ENCODE measurements around the gene CDH13.

The CDH13 gene

DNA sequence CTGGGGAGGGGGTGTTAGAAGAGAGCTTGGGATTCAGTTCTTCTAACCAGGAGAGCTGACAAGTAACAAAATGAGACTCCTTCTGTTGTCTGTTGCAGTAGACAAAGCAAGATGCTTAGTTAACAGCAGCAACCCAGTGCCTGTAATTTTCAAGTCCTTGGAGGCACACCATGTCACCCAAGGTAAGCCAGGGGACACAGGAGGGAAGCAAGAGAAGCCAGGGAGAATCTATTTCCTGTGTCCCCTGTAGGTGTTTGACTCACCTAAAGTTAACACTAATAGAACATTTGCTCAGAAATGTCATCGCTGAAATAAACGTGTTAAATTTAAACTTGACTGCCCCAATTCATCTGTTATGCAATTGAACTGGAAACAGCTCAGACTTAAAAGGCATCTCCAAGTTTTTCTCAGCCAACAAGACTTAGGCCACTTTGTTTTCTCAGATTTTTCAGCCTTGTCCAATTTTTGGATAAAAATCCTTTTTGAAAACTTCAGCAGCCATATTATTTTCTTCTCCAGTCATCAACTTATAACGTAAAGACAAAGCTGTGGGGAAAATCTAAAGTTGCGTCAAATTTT lies 257.6 kb downstream of the CDH13 start:
- H3K27me3 Mint-ChIP-seq (ENCODE audit: low read depth, poor library complexity), result peaks cover 5% of the 10 kb centered on the region
- no peak overlapping the region for H3K27ac Mint-ChIP-seq
- DNase-seq, result no peak
- TF ChIP-seq, protein P1, sequence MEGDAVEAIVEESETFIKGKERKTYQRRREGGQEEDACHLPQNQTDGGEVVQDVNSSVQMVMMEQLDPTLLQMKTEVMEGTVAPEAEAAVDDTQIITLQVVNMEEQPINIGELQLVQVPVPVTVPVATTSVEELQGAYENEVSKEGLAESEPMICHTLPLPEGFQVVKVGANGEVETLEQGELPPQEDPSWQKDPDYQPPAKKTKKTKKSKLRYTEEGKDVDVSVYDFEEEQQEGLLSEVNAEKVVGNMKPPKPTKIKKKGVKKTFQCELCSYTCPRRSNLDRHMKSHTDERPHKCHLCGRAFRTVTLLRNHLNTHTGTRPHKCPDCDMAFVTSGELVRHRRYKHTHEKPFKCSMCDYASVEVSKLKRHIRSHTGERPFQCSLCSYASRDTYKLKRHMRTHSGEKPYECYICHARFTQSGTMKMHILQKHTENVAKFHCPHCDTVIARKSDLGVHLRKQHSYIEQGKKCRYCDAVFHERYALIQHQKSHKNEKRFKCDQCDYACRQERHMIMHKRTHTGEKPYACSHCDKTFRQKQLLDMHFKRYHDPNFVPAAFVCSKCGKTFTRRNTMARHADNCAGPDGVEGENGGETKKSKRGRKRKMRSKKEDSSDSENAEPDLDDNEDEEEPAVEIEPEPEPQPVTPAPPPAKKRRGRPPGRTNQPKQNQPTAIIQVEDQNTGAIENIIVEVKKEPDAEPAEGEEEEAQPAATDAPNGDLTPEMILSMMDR (IDR thresholded peaks at IDR 0.05), result no peak
- no peaks in the 10 kb centered on the region for H3K36me3 Mint-ChIP-seq (ENCODE audit: low read depth)
- no peaks in the 10 kb centered on the region for H3K9me3 Mint-ChIP-seq
- no peak overlapping the region for H3K4me3 Mint-ChIP-seq
- H3K4me1 Mint-ChIP-seq, result peaks cover 47% of the 10 kb centered on the region

DNA sequence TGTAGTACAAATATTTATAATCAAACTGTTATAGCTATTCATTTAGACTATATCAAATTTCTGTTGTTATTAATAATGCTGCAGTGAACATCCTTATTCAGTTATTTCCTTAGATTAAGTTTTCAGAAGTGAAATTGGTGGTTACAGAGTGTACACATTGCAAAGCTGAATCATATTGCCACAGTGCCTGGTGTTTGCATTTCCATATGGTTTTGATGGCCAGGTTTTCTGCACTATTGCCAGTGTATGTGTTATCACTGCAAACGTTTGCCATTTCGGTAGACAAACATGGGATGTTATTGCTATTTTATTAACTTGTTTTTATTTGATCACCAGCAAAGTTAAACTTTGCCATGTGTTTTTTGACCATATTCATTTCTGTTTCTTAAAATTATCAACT lies 259.4 kb downstream of the CDH13 start:
- H3K4me1 Mint-ChIP-seq, result peaks cover 64% of the 10 kb centered on the region

DNA sequence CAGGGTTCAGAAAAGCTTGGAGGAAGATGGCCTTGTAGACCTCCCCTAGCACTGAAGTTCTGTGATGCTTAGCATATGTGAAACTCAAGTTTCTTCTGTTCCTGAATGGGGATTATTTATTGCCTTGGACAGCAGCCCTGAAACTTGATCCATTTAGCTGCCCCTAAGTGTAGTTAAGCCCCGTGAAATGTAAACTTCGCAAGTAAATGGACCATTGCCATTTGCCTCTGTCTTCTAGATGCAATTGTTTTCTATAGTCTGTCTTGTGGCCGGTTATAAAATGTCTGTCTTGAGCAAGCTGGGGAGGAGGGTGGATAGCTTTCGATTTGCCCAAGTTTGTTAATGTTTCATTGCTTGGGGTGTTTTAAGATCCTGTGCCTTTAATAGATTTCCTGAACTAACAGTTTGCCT lies 261.8 kb downstream of the CDH13 start:
- Mint-ChIP-seq H3K4me1 (peaks cover 67% of the 10 kb centered on the region), H3K27me3 (ENCODE audit: low read depth, poor library complexity) (peaks cover 3% of the 10 kb centered on the region)

More for the DNA sequence above, 259.4 kb downstream of the CDH13 start:
- Mint-ChIP-seq H3K9me3 (no peaks in the 10 kb centered on the region), H3K36me3 (ENCODE audit: low read depth) (no peaks in the 10 kb centered on the region), H3K4me3 (no peak overlapping the region), H3K27me3 (ENCODE audit: low read depth, poor library complexity) (peaks cover 5% of the 10 kb centered on the region), H3K27ac (no peak overlapping the region)
- DNase-seq, result no peak
- TF ChIP-seq, protein P1 (IDR thresholded peaks at IDR 0.05), result no peak

DNA sequence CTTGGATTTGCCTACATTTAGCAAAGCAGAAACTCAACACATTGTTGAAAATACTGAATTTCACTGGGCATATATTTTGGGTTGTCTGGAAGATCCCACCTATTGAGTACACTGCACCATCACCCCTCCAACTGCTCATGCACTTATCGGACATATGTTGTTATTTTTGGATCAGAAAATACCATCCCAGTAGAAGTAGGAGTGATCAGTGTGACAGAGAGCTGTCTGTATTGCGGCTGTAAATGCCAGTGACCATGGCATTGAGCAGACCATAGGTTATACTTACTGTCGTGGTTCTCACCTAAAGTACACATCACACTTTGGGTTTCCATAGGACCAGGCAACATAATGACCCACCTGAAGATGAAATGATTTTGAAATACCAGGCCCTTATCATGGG lies 264.7 kb downstream of the CDH13 start:
- TF ChIP-seq, protein P1 (IDR thresholded peaks at IDR 0.05), result no peak

More for the DNA sequence above, 261.8 kb downstream of the CDH13 start:
- TF ChIP-seq, protein P1 (IDR thresholded peaks at IDR 0.05), result no peak
- Mint-ChIP-seq H3K27ac (peak overlapping the region; percentile 88), H3K36me3 (ENCODE audit: low read depth) (no peaks in the 10 kb centered on the region), H3K4me3 (peak overlapping the region; percentile 6), H3K9me3 (no peaks in the 10 kb centered on the region)
- DNase-seq, result peak; percentile 44

DNA sequence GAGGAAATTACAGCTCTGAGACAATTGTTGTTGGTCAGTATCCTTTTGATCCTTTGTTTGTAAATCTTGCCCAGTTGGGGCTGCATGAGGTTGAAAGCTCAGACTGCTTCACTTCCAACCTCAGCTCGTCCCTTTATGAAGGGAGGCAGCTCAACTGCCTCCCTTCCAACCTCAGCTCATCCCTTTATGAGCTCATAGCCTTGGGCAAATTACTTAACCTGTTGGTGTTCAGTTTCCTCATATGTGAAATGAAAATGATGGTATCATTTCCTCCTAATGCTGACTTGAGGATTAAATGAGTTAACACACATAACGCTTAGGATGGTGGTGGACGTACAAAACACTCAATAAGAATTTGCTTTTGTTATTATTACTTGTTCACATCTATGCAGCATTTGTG lies 265.1 kb downstream of the CDH13 start:
- peaks cover 5% of the 10 kb centered on the region for H3K27me3 Mint-ChIP-seq (ENCODE audit: low read depth, poor library complexity)
- no peaks in the 10 kb centered on the region for H3K36me3 Mint-ChIP-seq (ENCODE audit: low read depth)
- TF ChIP-seq, protein P1 (IDR thresholded peaks at IDR 0.05), result no peak
- no peak overlapping the region for H3K4me3 Mint-ChIP-seq
- H3K9me3 Mint-ChIP-seq, result no peaks in the 10 kb centered on the region
- peaks cover 69% of the 10 kb centered on the region for H3K4me1 Mint-ChIP-seq
- no peak for DNase-seq
- no peak overlapping the region for H3K27ac Mint-ChIP-seq

More for the DNA sequence above, 264.7 kb downstream of the CDH13 start:
- no peaks in the 10 kb centered on the region for H3K36me3 Mint-ChIP-seq (ENCODE audit: low read depth)
- H3K27ac Mint-ChIP-seq, result no peak overlapping the region
- H3K4me3 Mint-ChIP-seq, result no peak overlapping the region
- no peak for DNase-seq
- H3K4me1 Mint-ChIP-seq, result peaks cover 73% of the 10 kb centered on the region
- no peaks in the 10 kb centered on the region for H3K9me3 Mint-ChIP-seq
- H3K27me3 Mint-ChIP-seq (ENCODE audit: low read depth, poor library complexity), result peaks cover 5% of the 10 kb centered on the region

DNA sequence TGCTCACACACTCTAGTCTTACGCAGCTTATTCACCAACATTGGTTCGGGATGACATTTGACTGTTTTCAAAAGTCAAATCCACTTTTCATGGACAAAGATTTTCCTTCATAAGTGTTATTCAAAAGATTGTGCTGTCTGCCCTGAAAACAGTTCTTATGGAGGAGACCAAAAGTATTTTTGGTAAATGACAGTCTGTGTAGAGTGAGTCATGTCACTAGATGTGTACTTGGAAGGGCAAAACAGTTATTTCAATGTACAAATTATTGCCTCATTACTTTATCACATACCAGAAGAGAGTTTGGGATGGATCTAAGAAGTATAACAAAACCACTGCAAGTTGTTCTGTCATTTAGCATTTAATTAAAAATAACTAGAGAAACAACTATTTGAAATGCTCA lies 265.6 kb downstream of the CDH13 start:
- Mint-ChIP-seq H3K27me3 (ENCODE audit: low read depth, poor library complexity) (peaks cover 5% of the 10 kb centered on the region), H3K9me3 (no peaks in the 10 kb centered on the region), H3K27ac (no peak overlapping the region), H3K36me3 (ENCODE audit: low read depth) (no peaks in the 10 kb centered on the region), H3K4me1 (peaks cover 65% of the 10 kb centered on the region), H3K4me3 (no peak overlapping the region)
- DNase-seq, result no peak
- TF ChIP-seq, protein P1 (IDR thresholded peaks at IDR 0.05), result no peak

Data from nephron progenitor cell (in vitro differentiated cells).